ENCODE measurements around the gene CHTOP. TPM values are rescaled to one million over a fixed set of nuclear protein-coding genes. Genes with fewer than 3 reads are reported as not detected.

CHTOP gene
- total RNA-seq, 1 donor from 2014 or later: 72.1 TPM

Small RNAs within 50 kb of the gene (microRNA-seq; reads per million reads assigned to microRNA genes)
- not detected for gene MIR8083

Other genes starting within 250 kb of the CHTOP start
- 79.9 TPM for gene S100A8, start 243.0 kb upstream of the CHTOP start, total RNA-seq
- not detected for gene S100A7A, start 217.5 kb upstream of the CHTOP start, total RNA-seq
- not detected for gene S100A7, start 173.4 kb upstream of the CHTOP start, total RNA-seq
- gene S100A6, start 98.1 kb upstream of the CHTOP start, total RNA-seq: 265 TPM
- not detected for gene S100A5, start 93.1 kb upstream of the CHTOP start, total RNA-seq
- gene S100A4, start 88.3 kb upstream of the CHTOP start, total RNA-seq: 164 TPM
- gene S100A3, start 84.8 kb upstream of the CHTOP start, total RNA-seq: 0.49 TPM
- gene S100A2, start 68.2 kb upstream of the CHTOP start, total RNA-seq: 2.3 TPM
- gene S100A16, start 20.9 kb upstream of the CHTOP start, total RNA-seq: 49.2 TPM
- gene S100A14, start 17.7 kb upstream of the CHTOP start, total RNA-seq: 6.3 TPM
- gene S100A13, start 6.6 kb upstream of the CHTOP start, total RNA-seq: 155 TPM
- gene S100A1, start 5.6 kb upstream of the CHTOP start, total RNA-seq: 2,065 TPM
- 64.0 TPM for gene SNAPIN, start 24.6 kb downstream of the CHTOP start, total RNA-seq
- gene ILF2, start 36.9 kb downstream of the CHTOP start, total RNA-seq: 60.4 TPM
- 14.6 TPM for gene NPR1, start 44.6 kb downstream of the CHTOP start, total RNA-seq
- gene INTS3, start 94.0 kb downstream of the CHTOP start, total RNA-seq: 33.0 TPM
- gene SLC27A3, start 141.3 kb downstream of the CHTOP start, total RNA-seq: 13.5 TPM